Measurements from ENCODE around the gene CABP7.

GRCh38 chr22:29695129-29695926 is 24.5 kb upstream of the CABP7 start:
- TF ChIP-seq EZH2 (IDR thresholded peaks at IDR 0.05) (no peak), POLR2AphosphoS5 (IDR thresholded peaks at IDR 0.05; ENCODE audit: borderline replicate concordance, low read depth, low read length) (no peak), FOXP2 (optimal IDR thresholded peaks at IDR 0.05; ENCODE audit: control extremely low read depth, extremely low read length, insufficient read depth) (no peak)
